Ishikawa (cell line): ENCODE data around the gene WBP1L.
A peak's percentile ranks its signal among the peaks of the same experiment; 100 is the strongest.

ENCODE experiments used
- CEBPB ChIP-seq: IDR thresholded peaks from 2 replicates; pipeline ENCODE4 v1.6.1; 2012
- CREB1 ChIP-seq: IDR thresholded peaks from 2 replicates; pipeline ENCODE4 v1.6.1; 2012; ENCODE audit warnings: low read depth
- EGR1 ChIP-seq: IDR thresholded peaks from 2 replicates; pipeline ENCODE4 v1.6.1; 2012
- EP300 ChIP-seq: IDR thresholded peaks from 2 replicates; pipeline ENCODE4 v1.6.1; 2012; ENCODE audit warnings: borderline replicate concordance
- FOXM1 ChIP-seq: IDR thresholded peaks from 2 replicates; pipeline ENCODE4 v1.6.1; 2012; ENCODE audit warnings: low read depth, borderline replicate concordance
- NFIC ChIP-seq: IDR thresholded peaks from 2 replicates; pipeline ENCODE4 v1.6.1; 2012
- RAD21 ChIP-seq: IDR thresholded peaks from 2 replicates; pipeline ENCODE4 v1.6.1; 2012; ENCODE audit warnings: low read depth
- TAF1 ChIP-seq: IDR thresholded peaks from 2 replicates; pipeline ENCODE4 v1.6.1; 2012; ENCODE audit warnings: low read depth, mild to moderate bottlenecking
- TCF12 ChIP-seq: IDR thresholded peaks from 2 replicates; pipeline ENCODE4 v1.6.1; 2012; ENCODE audit warnings: low read depth
- TEAD4 ChIP-seq: IDR thresholded peaks from 2 replicates; pipeline ENCODE4 v1.6.1; 2012
- YY1 ChIP-seq: IDR thresholded peaks from 2 replicates; pipeline ENCODE4 v1.6.1; 2012; ENCODE audit warnings: low read depth
- ZBTB7A ChIP-seq: IDR thresholded peaks from 2 replicates; pipeline ENCODE4 v1.6.1; 2012; ENCODE audit warnings: low read depth
- TF ChIP-seq, protein P1 (sequence below): IDR thresholded peaks from 2 replicates; pipeline ENCODE4 v1.6.1; 2012; ENCODE audit warnings: low read depth, mild to moderate bottlenecking
- TF ChIP-seq, protein P2 (sequence below): IDR thresholded peaks from 2 replicates; pipeline ENCODE4 v1.6.1; 2012
- TF ChIP-seq, protein P3 (sequence below): IDR thresholded peaks from 2 replicates; pipeline ENCODE4 v1.6.1; 2012

Gene WBP1L

DNA sequence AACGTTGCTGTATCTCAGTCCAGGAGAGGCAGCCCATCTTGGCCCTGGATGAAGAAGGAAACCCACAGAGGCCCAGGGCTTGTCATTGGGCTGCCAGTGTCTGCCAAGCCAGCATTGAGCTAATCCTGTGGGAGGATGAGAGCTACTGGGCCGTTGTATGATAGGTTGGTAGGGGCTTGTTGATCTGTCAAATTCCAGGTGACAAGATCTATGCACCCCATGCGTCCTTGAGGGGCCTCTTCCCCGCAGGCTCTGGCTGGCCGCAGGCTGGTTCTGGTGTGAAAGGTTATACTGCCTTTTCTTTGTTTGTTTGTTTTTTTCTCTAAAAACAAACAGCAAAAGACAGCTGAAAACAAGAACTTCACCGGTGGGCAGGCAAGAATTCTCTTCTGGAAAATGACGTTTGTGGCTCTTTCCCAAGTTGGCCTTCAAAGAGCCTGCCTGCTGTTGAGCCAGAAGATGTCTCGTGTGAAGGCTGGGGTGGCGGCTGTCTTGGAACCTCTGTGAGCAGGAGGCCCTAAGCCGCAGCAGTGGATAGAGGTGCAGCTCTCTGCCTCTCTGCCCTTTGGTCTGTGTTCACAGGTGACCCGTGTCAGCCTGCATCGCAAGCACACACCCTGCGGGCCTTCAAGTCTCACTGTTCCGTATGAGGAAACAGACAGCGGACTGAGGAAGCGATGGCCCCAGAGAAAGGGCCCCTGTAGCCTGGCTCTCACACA is 70.1 kb downstream of the WBP1L start:
- TF ChIP-seq TEAD4 (no peak), TCF12 (no peak), NFIC (no peak), EGR1 (no peak)
- TF ChIP-seq, protein P1, sequence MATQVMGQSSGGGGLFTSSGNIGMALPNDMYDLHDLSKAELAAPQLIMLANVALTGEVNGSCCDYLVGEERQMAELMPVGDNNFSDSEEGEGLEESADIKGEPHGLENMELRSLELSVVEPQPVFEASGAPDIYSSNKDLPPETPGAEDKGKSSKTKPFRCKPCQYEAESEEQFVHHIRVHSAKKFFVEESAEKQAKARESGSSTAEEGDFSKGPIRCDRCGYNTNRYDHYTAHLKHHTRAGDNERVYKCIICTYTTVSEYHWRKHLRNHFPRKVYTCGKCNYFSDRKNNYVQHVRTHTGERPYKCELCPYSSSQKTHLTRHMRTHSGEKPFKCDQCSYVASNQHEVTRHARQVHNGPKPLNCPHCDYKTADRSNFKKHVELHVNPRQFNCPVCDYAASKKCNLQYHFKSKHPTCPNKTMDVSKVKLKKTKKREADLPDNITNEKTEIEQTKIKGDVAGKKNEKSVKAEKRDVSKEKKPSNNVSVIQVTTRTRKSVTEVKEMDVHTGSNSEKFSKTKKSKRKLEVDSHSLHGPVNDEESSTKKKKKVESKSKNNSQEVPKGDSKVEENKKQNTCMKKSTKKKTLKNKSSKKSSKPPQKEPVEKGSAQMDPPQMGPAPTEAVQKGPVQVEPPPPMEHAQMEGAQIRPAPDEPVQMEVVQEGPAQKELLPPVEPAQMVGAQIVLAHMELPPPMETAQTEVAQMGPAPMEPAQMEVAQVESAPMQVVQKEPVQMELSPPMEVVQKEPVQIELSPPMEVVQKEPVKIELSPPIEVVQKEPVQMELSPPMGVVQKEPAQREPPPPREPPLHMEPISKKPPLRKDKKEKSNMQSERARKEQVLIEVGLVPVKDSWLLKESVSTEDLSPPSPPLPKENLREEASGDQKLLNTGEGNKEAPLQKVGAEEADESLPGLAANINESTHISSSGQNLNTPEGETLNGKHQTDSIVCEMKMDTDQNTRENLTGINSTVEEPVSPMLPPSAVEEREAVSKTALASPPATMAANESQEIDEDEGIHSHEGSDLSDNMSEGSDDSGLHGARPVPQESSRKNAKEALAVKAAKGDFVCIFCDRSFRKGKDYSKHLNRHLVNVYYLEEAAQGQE, result no peak

DNA sequence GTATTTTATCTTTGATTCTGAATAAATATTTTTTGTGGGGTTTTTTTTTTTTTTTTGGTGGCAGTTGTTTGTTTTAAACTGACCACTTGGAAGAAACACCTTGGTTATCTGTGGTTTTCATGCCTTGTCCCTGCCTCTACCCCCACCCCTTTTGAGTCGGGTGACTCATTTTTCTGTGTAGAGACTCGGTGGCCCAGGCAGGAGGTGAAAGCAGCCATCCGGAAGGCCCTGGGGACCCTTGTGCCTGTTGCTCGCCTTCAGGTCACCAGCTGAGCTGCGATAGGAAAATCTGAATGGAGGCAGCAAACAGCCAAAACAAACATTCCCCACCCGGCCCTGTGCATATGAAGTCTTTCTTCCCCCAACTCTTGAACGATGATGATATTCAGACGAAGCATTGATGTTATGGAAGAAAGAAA is 70.7 kb downstream of the WBP1L start:
- TF ChIP-seq TCF12 (no peak), EGR1 (no peak), YY1 (no peak), ZBTB7A (no peak), CEBPB (no peak), EP300 (no peak), NFIC (no peak), TEAD4 (no peak), TAF1 (no peak), FOXM1 (no peak), RAD21 (no peak), CREB1 (no peak)
- TF ChIP-seq, protein P2, sequence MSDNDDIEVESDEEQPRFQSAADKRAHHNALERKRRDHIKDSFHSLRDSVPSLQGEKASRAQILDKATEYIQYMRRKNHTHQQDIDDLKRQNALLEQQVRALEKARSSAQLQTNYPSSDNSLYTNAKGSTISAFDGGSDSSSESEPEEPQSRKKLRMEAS, result no peak
- TF ChIP-seq, protein P3, sequence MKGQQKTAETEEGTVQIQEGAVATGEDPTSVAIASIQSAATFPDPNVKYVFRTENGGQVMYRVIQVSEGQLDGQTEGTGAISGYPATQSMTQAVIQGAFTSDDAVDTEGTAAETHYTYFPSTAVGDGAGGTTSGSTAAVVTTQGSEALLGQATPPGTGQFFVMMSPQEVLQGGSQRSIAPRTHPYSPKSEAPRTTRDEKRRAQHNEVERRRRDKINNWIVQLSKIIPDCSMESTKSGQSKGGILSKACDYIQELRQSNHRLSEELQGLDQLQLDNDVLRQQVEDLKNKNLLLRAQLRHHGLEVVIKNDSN, result no peak
- TF ChIP-seq, protein P1, result no peak

DNA sequence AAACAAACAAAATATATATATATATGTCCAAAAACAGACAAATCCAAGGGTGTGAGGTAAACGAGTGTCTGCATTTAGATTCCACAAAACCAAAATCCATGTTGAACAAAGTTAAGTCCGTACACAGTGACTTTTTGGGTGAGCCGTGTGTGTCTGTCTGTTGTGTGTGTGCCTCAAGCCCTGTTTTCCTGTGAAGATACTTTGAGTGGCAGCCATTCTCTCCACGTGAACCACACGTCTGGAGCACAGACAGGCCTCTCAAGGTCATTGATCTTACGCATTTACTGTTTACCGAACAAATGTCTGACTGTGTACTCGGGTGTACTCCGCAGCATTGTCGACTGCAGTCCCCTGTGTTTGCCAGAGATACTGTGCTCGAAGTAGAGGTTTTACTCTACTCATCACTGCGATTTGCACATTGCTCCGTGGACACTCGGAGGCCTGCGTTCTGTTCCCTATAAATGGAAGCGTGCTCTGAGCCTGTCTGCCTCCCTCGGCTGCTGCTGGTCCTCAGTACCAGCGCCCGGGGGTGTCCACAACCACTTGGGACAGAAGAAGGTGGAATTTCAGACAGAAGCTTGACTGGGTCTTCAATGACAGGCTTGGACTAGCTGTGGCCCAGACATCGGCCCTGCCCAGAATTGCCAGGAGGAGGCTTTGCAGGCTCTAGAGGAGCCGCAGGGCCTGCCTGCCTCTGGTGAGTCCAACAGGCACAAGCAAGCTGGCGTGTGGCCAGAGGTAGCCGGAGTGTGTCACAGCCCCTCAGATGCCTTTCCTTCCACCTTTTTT is 71.3 kb downstream of the WBP1L start:
- TF ChIP-seq NFIC, result 0 out of 2 replicates have a peak, but pooled peaks have one; percentile 26
- TF ChIP-seq, protein P2, result no peak

DNA sequence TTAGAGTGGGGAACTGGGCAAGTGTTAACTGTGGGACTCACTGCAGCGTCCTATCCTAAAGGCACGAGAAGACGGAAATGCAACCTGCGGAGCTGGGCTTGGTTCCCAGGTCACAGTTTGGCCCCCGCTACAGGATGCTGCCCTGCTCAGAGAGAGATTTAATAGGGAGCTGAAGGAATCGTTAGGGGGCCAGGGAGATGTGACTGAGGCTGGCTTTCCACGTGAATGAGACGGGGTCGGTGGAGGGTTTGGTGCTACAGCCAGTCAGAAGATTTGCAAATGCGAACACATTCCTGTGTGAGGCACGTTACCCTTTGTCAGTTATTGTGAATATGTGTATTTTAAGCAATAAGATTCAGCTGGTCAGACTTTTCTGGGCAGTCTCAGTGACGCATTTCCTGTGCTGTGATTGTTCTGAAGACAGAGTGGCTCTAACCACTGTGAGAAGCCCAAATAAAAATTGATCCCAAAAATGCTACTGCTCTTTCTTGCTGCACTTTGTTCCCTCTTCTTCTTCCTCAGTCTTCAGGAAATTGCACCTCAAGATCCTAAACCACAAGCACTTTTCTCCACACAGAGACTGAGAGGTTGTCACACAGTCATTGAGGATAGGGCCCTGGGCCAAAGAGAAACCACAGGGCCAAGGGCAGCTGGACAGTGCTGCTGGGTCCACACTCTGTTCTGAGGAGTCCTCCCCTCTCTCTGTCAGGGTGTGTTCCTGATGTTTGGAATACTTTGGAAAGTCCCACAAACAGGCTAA is 72.2 kb downstream of the WBP1L start:
- TF ChIP-seq, protein P3, result no peak
- TF ChIP-seq TEAD4 (no peak), TAF1 (no peak), CREB1 (no peak), TCF12 (no peak), EP300 (no peak), NFIC (no peak), CEBPB (no peak), YY1 (no peak)
- TF ChIP-seq, protein P2, result no peak
- TF ChIP-seq, protein P1, result no peak
